ENCODE data around the gene CLCNKA.

- TF ChIP-seq CTCF (IDR thresholded peaks at IDR 0.05; ENCODE audit: poor library complexity) = no peak
- TF ChIP-seq EZH2 (IDR thresholded peaks at IDR 0.05; ENCODE audit: borderline replicate concordance) = no peak
- no peak for TF ChIP-seq EZH2phosphoT487 (IDR thresholded peaks at IDR 0.05; ENCODE audit: low read depth, severe bottlenecking, unreplicated experiment)
Observed at GRCh38 chr1:15975805-15976680, 45.8 kb upstream of the CLCNKA start, which contains the start of gene ZBTB17.
